ENCODE data around the gene LMAN2.
"Not testable (repeated sequence)": the region's sequence is repeated elsewhere in the genome, so short reads cannot be mapped to it uniquely, and the experiment has no call there.

The LMAN2 gene

DNA sequence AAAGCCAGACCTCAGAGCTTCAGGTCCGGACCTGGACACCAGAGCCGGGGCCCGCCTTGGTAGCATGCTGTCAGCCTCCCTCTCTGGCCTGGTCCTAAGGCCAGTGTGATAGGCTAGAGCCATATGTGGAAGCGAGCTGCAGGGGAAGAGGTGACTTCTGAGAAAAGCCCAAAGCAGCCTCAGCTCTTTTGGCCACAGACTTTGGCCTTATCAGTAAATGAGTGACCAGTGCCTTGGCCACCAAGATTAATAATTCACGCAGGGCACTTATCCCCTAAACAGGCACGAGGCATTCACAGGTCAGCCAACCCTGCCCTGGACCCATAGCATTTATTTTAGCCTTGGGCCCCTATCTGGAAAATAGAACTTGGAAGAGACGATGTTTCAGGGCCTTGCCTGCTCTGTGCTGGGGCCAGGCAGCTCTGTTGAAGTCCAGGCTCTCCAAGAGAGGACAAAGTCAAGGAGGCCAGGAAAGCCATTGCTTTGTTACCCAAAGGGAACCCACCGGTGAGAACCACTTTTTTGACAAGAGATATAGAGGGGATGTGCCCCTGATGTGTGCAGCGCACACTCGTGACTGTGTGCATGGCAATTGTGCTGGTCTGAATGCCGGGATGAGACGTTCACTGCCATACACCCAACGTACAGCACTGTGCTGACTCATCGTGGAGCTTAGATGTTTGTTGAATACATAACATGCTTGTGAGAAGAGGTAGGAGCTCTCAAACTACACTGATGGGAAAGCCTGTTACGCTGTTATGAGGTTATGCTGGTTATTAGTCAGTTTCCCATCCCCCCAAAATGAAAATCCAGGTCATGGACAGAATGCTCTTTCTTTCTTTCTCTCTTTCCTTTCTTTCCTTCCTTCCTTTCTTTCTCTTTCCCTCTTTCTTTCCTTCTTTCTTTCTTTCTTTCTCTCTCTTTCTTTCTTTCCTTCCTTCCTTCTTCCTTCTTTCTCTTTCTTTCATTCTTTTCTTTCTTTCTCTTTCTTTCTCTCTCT lies 27.7 kb upstream of the LMAN2 start:
- DNase-seq = no peak

DNA sequence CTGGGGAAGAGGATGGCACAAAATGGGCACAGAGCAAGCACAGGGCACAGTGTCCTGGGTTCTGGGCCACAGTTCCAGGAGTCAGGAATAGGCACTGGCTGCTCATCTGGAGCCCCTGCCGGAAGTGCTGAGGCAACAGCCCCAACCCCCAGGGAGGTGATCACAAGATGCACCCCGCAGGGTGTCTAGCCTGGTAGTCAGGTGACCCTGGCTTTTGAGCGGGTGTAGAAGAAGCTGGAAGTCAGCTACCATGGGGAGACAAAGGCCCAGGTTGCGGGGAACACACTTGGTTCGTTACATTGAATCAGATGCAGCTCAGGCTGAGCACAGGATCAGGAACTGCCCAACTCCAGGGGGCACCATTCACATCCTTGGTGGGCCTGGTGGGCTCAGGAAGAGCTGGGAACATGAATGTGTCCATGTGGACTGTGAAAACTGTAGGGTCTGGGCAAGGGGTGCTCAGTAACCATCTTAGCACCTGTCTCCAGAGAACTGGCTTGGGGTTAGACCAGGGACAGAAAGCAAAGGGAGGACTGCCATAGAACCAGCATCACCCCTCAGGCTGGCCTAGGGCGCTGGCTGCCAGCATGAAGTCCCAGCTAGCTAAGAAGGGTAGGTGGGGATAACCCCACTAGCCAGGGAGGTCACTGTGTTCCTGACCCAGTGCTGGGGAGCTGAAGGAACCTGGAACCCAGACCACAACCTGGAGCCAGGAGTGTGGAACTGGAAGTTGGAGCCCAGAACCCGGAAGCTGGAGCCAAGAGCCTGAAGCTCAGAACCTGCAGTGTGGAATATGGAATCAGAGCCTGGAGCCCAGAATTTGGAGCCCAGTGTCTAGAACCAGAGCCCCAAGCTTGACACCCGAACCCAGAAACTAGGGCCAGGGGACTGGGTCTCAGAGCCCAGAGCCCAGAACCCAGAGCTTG lies 26.6 kb upstream of the LMAN2 start:
- no peak for DNase-seq

DNA sequence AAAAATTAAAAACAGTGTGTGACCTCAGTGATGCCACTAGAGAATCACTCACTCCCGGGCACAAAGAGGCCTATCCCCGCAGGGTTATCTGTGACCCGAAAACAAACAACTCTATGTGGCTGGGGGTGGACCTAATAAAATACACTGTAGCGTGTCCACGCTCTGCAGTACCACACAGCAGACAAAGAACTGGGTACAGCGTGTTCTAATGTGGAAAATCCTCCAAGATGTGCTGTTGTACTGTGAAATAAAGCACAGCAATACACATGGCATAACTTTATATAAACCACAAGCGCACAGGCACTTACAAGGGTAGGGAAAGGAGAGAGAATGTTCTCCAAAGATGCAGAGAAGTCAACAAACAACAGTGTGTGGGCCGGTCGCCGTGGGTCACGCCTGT lies 24.6 kb upstream of the LMAN2 start:
- DNase-seq = no peak

DNA sequence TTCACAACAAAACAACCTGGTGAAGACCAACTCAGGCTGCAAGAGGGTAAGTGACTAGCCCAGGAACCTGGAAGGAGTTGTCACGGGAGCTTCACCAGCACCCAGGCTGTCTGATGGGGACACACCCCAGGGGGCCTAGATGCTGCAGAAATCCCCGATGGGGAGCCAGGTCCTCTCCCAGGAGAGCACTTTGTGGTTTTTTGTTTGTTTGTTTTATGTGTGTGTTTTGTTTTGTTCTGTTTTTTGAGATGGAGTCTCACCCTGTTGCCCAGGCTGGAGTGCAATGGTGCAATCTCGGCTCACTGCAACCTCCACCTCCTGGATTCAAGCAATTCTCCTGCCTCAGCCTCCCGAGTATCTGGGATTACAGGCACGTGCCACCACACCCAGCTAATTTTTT lies 24.0 kb upstream of the LMAN2 start:
- not testable (repeated sequence) for DNase-seq

DNA sequence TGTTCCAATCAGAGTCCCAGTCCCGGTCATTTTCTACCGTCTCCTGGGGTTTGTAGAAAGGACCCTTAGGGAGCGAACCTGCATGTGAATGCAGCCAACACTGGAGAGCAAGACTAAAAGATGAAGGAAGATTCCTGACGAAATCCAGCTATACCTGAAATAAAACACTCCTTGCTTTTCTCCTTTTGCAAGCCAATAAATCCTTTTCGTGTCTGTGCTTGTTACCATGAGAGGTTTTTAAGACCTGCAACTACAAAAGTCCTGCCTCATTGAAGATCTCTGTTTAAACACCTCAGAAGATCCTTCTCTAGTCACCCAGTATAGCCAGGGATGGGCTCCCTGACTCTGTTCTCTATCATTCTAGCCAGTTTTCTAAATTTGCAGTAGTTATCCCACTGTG lies 22.7 kb upstream of the LMAN2 start:
- no peak for DNase-seq

DNA sequence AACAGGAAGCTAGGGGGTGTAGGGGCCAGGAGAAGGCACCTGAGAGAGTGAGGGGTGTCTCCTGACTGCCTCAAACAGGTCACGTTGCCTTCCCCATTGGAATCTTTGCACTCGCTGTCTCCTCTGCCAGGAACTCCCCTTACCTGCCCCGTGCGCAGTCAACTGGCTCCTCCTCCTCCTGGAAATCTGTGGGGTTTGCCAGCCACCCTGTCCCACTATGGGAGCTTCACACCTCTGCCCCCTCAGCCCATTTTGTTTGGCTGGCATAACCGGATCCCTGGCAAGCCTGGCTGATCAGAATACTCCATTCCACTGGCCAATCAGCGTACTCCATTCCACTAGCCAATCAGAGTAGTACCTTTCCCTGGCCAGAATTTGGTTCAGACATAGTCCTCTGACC lies 22.3 kb upstream of the LMAN2 start:
- no peak for DNase-seq

DNA sequence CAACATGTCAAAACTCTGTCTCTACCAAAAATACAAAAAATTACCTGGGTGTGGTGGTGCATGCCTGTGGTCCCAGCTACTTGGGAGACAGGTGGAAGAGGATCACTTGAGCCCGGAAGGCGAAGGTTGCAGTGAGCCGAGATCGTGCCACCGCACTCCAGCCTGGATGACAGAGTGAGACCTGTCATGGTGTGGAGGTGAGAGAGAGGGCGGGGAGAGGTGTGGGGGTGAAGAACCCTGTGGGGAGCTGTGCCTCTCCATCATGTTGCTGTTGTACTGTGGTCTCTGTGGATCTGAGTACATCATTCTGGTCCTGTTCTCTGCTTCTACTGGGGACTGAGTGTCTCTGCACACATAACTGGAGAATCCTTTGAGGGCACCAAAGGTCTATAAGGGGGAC lies 21.4 kb upstream of the LMAN2 start:
- peak; percentile 21 for DNase-seq

DNA sequence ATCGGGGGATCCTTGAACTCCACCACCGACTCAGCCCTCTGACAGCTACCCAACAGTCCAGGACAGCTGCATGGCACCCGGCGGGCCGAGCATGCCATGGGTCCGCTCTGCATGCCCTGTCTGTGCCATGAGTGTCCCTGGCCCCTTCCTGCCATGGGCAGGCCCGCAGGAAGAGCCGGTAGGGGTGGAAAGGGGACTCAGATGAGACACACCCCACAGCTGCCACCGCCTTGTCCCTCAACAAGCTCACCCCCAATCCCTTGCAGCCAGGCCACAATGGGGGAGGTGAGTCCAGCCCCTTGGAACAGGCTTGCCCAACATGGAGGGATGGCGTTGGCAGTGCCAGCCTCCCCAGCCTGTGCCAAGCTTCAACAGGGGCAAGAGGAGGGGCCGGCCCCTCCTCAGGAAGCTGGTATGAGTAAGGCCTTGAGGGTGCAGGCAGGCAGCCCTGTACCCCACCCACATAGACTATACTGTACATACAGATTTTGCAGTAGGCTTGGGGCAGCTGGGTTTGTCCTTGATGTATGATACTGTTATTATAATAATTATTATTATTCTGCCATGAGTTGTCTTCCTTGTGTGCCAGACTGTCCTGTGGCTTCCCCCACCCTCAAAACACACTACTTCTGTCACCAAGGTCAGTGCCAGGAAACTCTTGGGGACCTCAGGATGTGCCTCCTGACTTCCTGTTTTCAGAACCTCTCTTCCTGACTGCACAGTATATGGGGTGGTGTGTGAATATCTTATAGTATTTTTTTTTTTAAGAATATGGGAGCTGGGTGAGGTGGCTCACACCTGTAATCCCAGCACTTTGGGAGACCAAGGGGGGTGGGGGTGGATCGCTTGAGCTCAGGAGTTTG lies 20.8 kb upstream of the LMAN2 start:
- DNase-seq = peak; percentile 39

DNA sequence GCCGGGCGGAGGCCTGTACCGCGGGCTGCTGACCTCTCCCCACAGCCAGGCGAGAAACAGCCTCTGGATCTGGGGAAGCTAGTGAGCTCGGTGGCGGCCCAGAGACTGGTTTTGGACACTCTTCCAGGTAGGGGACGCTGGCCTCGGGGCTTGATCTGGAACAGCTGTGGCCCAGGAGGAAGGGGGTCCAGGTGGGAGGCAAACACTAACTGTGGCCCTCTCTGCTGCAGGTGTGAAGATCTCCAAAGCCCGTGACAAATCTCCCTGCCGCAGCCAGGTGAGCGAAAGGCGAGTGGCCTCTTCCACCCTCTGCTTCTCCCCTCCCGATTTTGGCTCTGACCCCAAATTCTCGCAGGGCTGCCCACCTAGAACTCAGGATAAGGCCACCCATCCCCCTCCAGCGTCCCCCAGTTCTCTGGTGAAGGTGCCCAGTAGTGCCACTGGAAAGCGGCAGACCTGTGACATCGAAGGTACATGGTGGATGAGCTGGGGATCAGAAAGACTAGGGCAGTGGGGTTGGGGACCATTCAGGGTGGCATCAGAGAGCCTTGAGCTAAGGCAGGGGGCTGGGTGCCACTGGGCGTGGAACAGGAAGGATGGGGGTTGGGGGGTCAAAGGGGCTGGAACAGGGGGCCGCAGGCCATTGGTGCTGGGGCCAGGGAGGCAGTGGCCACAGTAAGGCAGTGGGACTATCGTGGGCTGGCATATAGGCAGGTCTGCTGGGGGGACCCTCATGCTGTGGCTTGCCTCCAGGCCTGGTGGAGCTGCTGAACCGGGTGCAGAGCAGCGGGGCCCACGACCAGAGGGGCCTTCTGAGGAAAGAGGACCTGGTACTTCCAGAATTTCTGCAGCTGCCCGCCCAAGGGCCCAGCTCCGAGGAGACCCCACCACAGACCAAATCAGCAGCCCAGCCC lies 19.9 kb upstream of the LMAN2 start:
- no peak for DNase-seq

DNA sequence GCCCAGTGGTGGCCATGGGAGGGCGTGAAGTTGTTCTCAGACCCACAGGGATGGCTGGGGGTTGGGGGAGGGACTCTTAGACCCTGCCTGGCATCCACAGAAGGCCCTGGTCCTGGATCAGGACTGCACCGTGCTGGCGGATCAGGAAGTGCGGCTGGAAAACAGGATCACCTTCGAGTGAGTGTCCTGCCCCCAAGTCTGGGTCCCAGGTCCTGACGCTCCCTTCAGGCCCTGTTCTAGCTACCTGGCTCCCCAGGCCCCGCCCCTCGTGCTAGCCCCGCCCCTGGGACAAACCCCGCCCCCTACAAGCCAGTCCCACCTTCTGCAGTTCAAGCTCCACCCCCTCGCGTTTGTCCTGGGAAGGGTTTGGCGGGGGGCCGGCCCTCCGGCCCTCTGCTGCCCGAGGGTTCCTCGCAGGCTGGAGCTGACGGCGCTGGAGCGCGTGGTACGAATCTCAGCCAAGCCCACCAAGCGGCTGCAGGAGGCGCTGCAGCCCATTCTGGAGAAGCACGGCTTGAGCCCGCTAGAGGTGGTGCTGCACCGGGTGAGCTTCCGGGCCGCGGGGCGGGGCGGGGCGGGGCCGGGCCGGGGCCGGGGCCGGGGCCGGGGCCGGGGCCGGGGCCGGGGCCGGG lies 19.1 kb upstream of the LMAN2 start:
- peak; percentile 29 for DNase-seq

DNA sequence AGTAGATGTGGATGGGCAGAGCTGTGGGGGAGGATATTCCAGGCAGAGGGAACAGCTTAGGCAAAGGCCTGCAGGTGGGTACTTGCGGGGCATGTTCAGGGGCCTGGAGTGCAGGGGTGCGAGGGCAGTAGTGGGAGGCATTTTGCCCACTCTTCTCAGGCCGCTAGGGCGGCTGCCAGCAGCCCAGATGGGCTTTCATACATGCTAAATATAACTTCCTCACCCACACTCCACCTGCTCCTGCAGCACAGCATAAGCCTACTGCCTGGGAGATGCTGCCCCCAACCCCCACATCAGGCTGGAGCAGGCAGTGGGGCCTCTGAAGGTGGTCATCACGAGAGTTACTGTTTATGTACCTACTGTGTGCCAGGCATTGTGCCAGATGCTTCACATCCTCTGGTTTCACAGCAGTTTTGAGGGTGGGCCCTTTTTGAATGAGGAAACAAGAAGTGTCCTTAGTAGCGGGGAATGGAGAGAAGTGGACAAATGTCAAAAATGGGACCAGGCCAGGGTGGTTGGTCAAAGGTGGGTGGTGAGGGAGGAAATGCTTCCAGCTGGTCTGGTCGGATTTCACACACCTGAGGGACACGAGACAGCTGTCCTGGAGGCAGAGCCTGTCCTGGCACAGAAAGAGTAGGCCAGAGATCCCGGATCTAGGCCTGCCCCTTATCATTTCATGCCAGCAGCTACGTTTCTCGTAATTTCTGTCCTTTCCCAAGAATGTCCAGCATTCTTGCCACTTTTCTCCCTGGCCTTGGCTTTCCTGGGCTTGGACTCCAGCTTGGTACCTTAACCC lies 18.4 kb upstream of the LMAN2 start:
- no peak for DNase-seq

DNA sequence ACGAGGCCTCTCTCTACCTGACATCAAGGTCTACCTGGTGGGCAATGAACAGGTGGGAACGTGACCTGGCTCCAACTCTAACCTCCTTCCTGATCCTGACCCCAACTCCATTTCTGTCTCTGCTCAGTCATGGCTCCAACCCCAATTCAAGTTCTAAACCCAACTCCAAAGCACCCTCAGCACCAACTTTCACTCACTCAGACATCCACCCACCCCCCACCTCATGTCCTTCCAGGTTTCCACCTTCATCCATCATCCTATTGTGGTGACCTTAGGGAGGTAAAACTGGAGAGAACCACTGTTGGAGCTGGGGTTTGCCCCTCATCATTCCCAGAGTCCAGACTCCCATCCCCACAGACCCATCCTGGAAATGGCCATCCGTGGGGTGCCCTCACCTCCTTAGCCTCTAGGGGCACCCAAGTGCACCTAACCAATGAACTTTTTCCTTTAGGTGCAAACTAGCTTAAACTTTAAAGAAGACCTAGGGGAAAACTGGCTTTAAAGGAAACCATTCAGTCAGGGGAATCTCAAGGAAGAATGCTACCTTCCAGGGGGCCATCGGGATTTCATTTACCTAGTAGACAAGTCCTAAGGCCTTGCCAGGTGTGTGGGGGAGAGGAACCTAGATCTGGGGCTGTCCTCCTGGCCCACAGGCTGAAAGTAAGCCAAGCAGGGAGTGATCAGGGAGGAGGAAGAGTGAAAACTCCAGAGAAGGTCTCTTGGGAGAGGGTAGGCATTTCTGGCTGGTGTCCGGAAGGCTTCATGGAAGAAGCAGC lies 17.6 kb upstream of the LMAN2 start:
- no peak for DNase-seq

DNA sequence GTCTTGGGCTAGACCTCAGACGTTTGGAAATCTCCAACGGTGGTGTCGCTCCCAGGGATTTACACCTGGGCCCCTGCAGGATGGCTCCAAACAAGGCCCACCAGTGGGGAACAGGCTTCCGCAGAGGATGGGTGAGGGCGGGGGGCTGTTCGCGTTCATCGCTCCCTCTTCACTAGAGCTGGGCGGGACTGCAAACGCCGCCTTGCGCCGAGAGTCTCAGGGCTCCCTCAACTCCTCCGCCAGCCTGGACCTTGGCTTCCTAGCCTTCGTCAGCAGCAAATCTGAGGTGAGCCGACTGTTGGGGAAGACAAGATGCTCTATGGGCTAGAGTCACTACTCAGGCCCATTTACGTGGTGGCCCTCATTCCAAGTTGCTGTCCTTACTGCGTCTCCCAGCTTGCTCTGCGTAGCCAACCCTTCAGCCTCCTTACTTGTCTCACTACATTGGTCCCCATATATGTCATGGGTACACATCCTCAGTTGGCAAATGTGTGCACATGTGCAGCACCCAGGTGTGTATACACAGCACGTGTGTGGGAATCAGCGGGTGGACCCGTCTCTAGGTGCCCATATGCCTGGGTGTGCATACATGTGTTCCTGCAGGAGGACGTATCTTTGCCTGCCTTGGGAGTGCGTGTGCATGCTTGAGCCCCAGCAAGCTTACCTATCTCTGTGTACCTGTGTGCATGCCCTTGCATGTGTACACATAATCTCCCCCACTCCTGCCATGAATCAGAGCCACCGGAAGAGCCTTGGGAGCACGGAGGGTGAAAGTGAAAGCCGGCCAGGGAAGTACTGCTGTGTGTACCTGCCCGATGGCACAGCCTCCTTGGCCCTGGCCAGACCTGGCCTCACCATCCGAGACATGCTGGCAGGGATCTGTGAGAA lies 16.8 kb upstream of the LMAN2 start:
- DNase-seq = no peak

DNA sequence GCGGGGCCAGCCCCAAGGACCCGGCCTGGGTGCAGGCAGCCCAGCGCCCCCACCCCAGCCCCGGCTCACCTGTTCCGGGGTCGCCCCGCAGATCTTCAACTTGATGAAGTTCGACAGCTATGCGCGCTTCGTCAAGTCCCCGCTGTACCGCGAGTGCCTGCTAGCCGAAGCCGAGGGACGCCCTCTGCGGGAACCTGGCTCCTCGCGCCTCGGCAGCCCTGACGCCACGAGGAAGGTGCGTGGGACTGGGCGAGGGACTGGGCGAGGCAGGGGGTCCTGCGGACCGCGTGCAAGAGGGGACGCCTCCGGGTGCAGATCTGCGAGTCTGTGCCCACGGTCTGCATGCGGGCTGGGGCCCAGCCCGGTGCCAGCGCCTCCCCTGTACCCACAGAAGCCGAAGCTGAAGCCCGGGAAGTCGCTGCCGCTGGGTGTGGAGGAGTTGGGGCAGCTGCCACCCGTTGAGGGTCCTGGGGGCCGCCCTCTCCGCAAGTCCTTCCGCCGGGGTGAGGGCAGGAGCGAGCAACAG lies 15.9 kb upstream of the LMAN2 start:
- DNase-seq = no peak

DNA sequence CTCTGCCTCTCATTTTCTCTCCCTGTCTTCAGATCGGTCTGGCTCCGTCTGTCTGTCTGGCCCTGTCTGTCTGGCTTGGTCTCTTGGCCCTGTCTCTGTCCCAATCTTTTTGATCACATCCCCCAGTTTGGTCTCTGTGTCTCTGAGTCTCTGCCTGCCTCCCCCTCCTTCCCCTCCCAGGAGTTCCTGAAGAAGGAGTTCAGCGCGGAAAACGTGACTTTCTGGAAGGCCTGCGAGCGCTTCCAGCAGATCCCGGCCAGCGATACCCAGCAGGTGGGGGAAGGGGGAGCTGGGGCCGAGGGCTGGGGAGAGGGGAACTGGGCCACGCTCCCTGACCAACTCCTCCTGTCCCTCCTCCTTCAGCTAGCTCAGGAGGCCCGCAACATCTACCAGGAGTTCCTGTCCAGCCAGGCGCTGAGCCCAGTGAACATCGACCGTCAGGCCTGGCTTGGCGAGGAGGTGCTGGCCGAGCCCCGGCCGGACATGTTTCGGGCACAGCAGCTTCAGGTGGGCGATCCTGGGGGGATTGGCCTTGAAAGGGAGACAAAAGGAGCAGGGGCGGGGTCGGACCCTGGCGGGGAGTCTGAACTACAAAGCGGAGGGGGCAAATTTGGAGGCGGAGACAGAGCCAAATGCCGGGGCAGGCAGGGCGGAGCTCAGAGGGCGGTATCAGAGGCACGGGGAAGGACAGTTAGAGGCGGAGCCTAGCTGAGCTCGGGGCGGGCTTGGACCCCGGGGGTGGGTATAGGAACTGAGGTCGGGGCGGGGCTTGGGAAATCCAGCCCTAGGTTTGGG lies 15.3 kb upstream of the LMAN2 start:
- DNase-seq = no peak

DNA sequence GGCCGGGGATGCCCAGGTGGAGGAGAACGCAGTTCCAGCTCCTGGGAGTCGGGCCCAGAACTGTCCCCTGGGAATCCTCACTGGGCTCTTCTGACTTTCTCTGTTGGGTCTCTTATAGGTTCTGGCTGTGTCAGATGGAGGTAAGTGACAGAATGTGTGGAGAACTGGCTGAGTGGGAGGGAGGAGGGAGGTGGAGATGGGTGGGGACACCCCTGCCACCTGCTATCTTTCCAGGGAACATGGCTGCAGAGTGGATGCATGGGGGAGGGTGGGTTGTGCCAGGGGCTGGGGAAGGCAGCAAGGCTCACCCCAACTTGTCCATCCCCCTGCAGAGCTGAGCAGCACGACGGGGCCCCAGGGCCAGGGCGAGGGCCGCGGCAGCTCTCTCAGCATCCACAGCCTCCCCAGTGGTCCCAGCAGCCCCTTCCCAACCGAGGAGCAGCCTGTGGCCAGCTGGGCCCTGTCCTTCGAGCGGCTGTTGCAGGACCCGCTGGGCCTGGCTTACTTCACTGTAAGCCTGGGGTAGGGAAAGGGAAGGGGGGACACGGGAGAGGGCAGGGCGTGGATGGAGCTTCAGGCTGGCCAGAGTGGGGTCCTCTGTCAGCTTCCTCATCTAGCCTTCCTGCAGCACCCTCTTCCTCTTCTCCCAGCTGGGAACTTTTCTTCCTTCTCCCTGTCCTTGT lies 14.5 kb upstream of the LMAN2 start:
- DNase-seq = no peak

Data from activated effector memory CD4-positive, alpha-beta T cell treated with Interleukin-2 at 50 U/mL for 16 hours (primary cell).